ENCODE results near the gene MYADM. TPM values are rescaled to one million over a fixed set of nuclear protein-coding genes. Genes with fewer than 3 reads are reported as not detected.

The MYADM gene
- total and polyA plus RNA-seq, 11 donors, result 75.9 to 201 (median 158) TPM

DNA sequence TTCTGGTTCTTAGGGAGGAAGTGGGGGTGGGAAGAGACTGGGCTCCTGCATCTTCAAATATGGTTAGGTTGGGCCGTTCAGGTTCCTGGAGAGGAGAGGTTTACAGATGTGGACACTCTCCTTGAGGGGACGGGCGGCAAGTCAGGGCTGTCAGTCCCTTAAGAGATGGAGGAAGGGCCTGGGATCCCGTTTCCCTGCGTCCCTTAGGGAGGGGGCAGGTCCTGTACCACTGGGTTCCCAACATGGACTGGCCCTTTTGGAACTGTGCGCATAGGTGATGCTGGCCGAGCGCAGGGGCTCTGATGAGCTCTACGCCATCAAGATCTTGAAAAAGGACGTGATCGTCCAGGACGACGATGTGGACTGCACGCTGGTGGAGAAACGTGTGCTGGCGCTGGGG, 30.5 kb downstream of the MYADM start:
- no peak for TF ChIP-seq POLR2A (IDR thresholded peaks at IDR 0.05)
- no peak for TF ChIP-seq CTCF (IDR thresholded peaks at IDR 0.05)
- intact Hi-C loops (cut with DNase I), result no loop called here
- WGBS, 4 donors, result 3 to 10% (median 7%) methylated on average over 16 of the region's 16 CpGs

GRCh38 chr19:53898636-53899341, 31.1 kb downstream of the MYADM start:
- peaks cover 3 to 73% (median 37%) of the 10 kb centered on the region in 9 donors for H3K27me3 ChIP-seq
- no peaks in the 10 kb centered on the region for H3K36me3 ChIP-seq
- ATAC-seq (no peak), DNase-seq (no peak)
- no peak overlapping the region for H3K27ac ChIP-seq
- intact Hi-C loops (cut with DNase I), result no loop called here
- TF ChIP-seq CTCF (IDR thresholded peaks at IDR 0.05) (no peak), POLR2A (IDR thresholded peaks at IDR 0.05) (no peak)
- no peaks in the 10 kb centered on the region for H3K9me3 ChIP-seq
- whole genome bisulfite sequencing, 4 donors, result 3 to 5% (median 4%) methylated on average over 27 to 42 of the region's 42 CpGs
- no peak overlapping the region for H3K4me3 ChIP-seq
- H3K4me1 ChIP-seq, result no peaks in the 10 kb centered on the region

More for the DNA sequence above, 30.5 kb downstream of the MYADM start:
- no peak for ATAC-seq
- no peak overlapping the region for H3K27ac ChIP-seq
- no peaks in the 10 kb centered on the region for H3K9me3 ChIP-seq
- no peak for DNase-seq
- H3K27me3 ChIP-seq, result peaks cover 3 to 79% (median 41%) of the 10 kb centered on the region in 9 donors
- H3K36me3 ChIP-seq, result no peaks in the 10 kb centered on the region
- H3K4me3 ChIP-seq, result no peak overlapping the region
- no peaks in the 10 kb centered on the region for H3K4me1 ChIP-seq

GRCh38 chr19:53900191-53900860, 32.6 kb downstream of the MYADM start:
- Histone ChIP-seq H3K4me3 (no peak overlapping the region), H3K9me3 (no peaks in the 10 kb centered on the region), H3K27ac (no peak overlapping the region), H3K27me3 (peaks cover 3 to 72% (median 30%) of the 10 kb centered on the region in 9 donors), H3K36me3 (no peaks in the 10 kb centered on the region), H3K4me1 (no peaks in the 10 kb centered on the region)
- WGBS, 4 donors, result 89 to 92% (median 91%) methylated on average over 26 to 27 of the region's 27 CpGs
- ATAC-seq (no peak), DNase-seq (no peak)
- intact Hi-C loops (cut with DNase I), result no loop called here
- TF ChIP-seq CTCF (IDR thresholded peaks at IDR 0.05) (no peak), POLR2A (IDR thresholded peaks at IDR 0.05) (no peak)

- no peak overlapping the region for H3K27ac ChIP-seq
- peaks cover 18 to 65% (median 40%) of the 10 kb centered on the region in 9 donors for H3K27me3 ChIP-seq
- WGBS, 4 donors, result 40 to 44% (median 42%) methylated on average over 4 of the region's 4 CpGs
- peaks cover 0 to 9% (median 1%) of the 10 kb centered on the region in 12 donors for H3K4me1 ChIP-seq
- no peaks in the 10 kb centered on the region for H3K36me3 ChIP-seq
- TF ChIP-seq POLR2A (IDR thresholded peaks at IDR 0.05) (no peak), CTCF (IDR thresholded peaks at IDR 0.05) (no peak)
- no peaks in the 10 kb centered on the region for H3K9me3 ChIP-seq
- intact Hi-C loops (cut with DNase I), result no loop called here
- no peak for DNase-seq
- ATAC-seq, result peak in 1 of 4 donors; percentile 35
- H3K4me3 ChIP-seq, result no peak overlapping the region
Measured at GRCh38 chr19:53903055-53903680, 35.5 kb downstream of the MYADM start.

Data from heart left ventricle (tissue), 16 donors.